Measurements from ENCODE around the gene ANKRD53.

Gene ANKRD53

GRCh38 chr2:70944111-70944690, 34.2 kb upstream of the ANKRD53 start:
- no peak for DNase-seq

GRCh38 chr2:70946832-70947442, 31.5 kb upstream of the ANKRD53 start:
- peak; percentile 86 for DNase-seq

- no peak for DNase-seq
Observed at GRCh38 chr2:70947556-70948184, 30.8 kb upstream of the ANKRD53 start.

DNA sequence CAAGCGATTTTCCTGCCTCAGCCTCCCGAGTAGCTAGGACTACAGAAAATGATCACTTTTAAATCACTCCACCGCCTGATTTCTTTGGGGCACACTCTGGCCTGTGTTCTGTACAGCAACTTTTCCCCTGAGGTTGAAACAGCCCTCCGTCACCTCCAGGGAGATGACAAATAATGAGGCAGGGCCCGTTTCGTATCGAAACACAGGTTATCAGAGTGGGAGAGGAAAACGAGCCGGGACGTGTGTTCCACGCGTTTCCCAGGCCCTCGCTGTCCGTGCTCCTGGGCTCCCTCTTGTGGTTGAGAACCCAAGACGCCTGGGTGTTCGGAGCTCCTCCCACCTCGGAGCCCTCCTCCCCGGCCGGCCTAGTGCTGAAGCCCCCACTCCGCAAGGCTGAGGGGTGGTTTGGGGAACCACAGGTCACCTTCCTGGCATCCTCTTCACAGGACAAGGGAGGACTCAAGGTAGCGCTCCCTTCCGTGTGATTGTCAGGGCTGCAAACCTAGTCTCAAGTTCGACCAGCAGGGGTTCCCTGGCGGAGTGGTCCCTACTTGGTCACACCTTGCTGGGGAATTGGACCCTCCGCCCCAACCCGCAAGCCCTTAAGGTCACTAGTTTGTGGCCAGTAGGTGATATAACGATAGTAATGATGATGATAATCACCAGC, 30.0 kb upstream of the ANKRD53 start:
- DNase-seq, result peak; percentile 72

- no peak for DNase-seq
Observed at GRCh38 chr2:70949086-70949485, 29.3 kb upstream of the ANKRD53 start.

DNA sequence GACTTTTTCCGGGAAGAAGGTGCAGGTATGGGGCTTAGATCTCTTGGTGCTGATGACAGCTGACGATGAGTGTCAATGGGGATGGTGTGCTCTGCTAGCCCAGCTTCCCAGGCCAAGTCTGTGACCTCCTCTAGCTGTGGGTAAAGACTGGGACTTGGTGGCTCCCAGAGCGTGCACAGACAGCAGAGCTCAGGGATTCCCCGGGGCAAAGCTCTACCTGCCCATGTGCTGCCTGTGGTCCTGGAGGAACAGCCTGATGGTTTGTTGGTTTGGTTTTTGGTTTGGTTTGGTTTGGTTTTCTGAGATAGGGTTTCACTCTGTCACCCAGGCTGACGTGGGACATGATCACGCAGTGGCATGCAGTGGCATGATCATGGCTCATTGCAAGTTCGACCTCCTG, 23.5 kb upstream of the ANKRD53 start:
- no peak for DNase-seq

- DNase-seq, result no peak
Observed at GRCh38 chr2:70956141-70956540, 22.3 kb upstream of the ANKRD53 start.

GRCh38 chr2:70957798-70958197, 20.6 kb upstream of the ANKRD53 start:
- no peak for DNase-seq

DNA sequence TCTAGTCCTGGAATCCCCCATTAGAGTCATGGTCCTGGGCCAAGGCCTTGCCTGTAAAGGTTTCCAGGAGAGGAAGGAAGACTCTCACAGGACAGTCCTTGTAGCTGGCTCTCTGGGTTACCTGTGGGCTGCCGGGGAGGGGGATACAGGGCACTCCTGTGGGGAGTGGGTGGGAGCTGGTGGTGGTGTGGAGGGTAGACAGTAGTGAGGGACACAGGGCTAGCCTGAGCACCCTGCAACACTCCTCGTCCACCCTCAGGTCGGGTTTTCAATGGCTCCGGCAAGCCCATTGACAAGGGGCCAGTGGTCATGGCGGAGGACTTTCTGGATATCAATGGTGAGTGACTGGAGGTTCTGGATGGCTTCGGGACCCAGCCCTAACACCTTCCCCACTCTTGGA, 19.7 kb upstream of the ANKRD53 start:
- DNase-seq, result no peak

DNA sequence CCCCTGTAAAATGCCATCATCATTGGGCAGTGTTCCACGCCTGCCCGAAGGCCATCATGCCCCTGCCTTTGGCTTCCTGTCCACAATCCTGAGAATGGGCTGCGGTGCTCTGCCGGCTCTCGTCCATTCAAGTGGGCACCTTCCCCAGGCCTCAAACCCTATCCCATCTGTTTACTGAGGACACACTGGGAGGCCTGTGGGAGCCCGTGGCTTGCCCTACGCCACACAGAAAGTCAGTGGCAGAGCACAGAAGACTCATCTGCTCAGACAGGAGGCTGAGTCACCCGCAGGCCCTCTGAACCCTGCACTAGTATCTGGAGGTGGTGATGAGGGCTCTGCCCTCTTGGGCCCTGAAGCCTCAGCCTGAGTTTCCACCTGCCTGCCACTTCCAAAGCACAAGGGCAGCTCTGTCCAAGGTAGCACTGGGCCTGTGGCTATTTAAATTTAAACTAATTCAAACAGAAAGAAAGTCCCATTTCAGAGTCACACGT, 19.1 kb upstream of the ANKRD53 start:
- DNase-seq, result no peak

DNA sequence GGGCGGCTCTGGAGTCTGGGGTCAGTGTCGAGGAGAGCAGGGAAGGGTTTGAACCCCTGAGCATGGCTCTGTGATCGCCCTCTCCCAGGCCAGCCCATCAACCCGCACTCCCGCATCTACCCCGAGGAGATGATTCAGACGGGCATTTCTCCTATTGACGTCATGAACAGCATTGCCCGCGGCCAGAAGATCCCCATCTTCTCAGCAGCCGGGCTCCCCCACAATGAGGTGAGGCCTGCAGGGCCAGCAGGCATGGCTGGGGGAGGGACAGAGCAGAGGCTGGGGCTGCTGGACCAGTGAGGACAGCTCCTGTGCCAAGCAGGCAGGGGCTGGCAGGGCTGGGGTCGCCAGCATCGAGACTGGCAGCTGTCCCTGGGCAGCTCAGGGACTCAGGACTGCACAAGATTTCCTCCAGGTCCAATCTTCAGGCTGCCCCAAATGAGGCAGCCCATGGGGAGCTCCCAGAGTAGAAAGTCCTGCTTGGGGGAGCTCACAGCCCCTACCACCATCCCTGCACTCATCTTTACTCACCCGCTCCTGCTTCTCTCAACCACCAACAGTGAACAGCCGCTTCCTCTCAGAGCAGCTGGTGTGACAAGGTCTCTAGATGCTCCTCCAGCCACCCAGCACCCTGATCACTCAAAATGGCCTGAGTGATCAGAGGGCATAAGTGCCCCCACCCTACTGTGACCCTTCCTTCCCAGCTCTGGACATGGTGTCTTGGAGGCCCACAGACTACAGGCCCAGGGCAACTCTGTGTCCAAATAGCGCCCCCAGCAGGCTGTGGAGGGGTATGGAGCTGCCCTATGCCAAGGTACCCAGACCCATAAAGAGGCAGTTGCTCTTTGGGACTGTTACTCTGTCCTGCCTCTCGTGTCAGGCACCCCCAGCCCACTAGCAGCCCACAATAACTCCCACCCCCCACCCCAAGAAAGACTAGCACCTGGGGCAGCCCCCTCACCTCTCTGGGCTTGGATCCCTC, 18.3 kb upstream of the ANKRD53 start:
- DNase-seq, result no peak

DNA sequence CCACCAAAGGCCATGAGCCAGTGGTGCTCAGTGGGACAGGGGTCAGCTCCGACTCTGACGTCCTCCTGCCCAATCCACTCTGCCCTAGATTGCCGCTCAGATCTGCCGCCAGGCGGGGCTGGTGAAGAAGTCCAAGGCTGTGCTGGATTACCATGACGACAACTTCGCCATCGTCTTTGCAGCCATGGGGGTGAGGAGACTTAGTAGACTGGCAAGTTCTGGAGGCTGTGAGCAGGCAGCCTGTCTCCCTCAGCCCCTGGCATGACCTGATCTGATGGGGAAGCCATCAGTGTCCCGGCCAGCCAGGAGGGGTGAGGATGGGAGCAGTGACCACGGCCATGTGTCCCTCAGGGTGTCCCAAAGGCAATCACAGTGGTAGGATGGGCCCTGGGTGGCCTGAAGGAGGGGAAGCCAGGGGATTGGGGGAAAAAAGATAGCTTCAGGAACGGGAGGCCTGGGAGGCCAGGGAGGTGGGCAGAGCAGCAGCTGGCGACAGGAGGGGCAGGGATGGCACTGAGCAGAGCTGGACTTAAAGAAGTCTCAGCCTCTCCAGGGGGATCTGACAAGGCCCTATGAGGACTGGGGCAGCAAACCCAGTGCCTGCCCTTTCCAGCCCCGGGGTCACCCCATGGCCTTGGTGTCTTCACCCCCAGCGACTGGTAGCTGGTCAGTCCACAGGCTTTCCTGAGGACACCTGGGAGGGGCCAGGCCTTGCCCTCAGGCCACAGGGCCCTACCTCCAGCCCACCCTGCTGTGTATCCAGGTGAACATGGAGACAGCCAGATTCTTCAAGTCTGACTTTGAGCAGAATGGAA, 17.4 kb upstream of the ANKRD53 start:
- DNase-seq, result no peak

GRCh38 chr2:70961648-70961994, 16.8 kb upstream of the ANKRD53 start:
- DNase-seq, result no peak

GRCh38 chr2:70962211-70962884, 16.1 kb upstream of the ANKRD53 start:
- DNase-seq, result no peak

- no peak for DNase-seq
Observed at GRCh38 chr2:70962885-70963878, 15.2 kb upstream of the ANKRD53 start.

- no peak for DNase-seq
Observed at GRCh38 chr2:70964133-70964532, 14.3 kb upstream of the ANKRD53 start.

DNA sequence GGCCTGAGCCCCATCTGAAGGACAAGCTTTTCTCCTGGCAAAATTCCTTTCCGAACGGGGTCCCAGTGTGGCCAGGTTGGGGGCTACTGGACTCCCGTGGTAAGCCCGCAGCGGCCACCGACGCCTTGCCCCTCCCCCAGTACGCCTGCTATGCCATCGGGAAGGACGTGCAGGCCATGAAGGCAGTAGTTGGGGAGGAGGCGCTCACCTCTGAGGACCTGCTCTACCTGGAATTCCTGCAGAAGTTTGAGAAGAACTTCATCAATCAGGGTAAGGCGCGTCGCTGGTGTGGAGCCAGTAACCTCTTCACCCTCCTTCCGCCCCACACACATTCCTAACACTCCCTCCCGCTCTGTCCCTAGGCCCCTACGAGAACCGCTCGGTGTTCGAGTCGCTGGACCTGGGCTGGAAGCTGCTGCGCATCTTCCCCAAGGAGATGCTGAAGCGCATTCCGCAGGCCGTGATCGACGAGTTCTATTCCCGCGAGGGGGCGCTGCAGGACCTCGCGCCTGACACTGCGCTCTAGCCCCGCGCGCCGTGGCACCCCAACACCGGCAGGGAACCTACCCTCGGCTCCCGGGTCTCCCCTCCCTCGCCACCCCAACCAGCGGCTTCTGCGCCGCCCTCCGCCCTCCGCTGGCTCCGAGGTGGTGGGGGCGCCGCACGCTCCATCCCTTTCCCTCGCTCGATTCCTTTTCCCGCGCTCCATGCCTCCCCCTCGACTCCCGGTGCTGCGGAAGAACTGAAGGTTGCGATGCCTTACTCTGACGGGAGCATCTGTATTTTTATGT, 13.6 kb upstream of the ANKRD53 start:
- no peak for DNase-seq

DNA sequence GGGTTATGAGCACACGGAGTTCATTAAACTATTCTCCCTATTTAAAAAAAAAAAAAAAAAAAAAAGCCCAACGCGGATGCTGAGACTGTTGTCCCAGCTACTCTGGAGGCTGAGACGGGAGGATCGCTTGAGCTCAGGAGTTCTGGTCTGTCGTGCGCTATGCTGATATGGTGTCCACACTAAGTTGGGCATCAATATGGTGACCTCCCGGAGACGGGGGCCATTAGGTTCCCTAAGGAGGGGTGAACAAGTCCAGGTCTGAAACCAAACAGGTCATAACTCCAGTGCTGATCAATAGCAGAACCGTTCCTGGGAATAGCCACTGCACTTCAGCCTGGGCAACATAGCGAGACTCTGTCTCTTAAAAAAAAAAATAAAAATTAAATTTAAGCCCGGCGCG, 12.9 kb upstream of the ANKRD53 start:
- DNase-seq, result no peak

DNA sequence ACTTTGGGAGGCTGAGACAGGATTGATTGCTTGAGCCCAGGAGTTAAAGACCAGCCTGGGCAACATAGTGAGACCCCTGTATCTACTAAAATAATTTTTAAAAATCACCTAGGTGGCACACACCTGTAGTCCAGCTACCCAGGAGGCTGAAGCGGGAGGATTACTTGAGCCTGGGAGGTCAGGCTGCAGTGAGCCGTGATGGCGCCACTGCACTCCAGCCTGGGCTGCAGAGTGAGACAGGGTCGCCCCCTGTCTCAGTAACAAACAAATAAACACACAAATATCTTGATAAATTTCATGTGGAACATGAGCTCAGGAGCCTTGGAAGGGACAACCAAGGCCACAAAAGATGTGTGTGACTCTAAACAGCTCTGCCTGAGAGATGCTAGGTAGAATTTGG, 11.7 kb upstream of the ANKRD53 start:
- no peak for DNase-seq

All from NCI-H1694 (cell line).